Colonic mucosa (tissue), 4 donors: ENCODE results near the gene AKR1C3. TPM values are rescaled to one million over a fixed set of nuclear protein-coding genes. Genes with fewer than 3 reads are reported as not detected.
A peak's percentile ranks its signal among the peaks of the same experiment; 100 is the strongest.
"Not testable (repeated sequence)": the region's sequence is repeated elsewhere in the genome, so short reads cannot be mapped to it uniquely, and the experiment has no call there.

Experiments used
- DNase-seq: peaks from one replicate; pipeline ENCODE4 v3.0.0-alpha.2; 2020
- H3K27ac ChIP-seq: fragments of 200-600 bp; one replicate; pipeline ENCODE4 v1.8.0; 2021
- H3K27me3 ChIP-seq: fragments of 200-600 bp; one replicate; pipeline ENCODE4 v1.8.0; 2021
- H3K36me3 ChIP-seq: fragments of 200-600 bp; one replicate; pipeline ENCODE4 v1.8.0; 2021
- H3K4me1 ChIP-seq: fragments of 200-600 bp; one replicate; pipeline ENCODE4 v1.8.0; 2021; ENCODE audit warnings: mild to moderate bottlenecking
- H3K4me3 ChIP-seq: fragments of 200-600 bp; one replicate; pipeline ENCODE4 v1.8.0; 2021
- H3K9ac ChIP-seq, 2 donors: one replicate each; pipeline ENCODE4 v1.7.0; 2013; ENCODE audit warnings: control low read depth in 2 of 2, low read depth in 2 of 2, low read length in 2 of 2
- H3K9me3 ChIP-seq: fragments of 200-600 bp; one replicate; pipeline ENCODE4 v1.8.0; 2021
- CTCF ChIP-seq: fragments of 200-600 bp; IDR thresholded peaks from one replicate; pipeline ENCODE4 v1.8.0; 2022; ENCODE audit warnings: antibody characterized with exemption, mild to moderate bottlenecking
- intact Hi-C: fragments of 100-400 bp; cut with DNase I; formaldehyde crosslinking; loops from one replicate; pipeline ENCODE4 v1.14.1; 2022
- total RNA-seq, 2 donors: library from RNA; stranded (reverse); fragmentation: NEBNext Ultra II Directional in 1 of 2; extraction: Animal tissue kit (Norgen Biotek cat#: 25700) in 1 of 2; gene quantifications; one replicate each; pipeline ENCODE4 v1.2.1, GENCODE V29; 2021
- donor health status: healthy.
- donor health status: DM: no; HTN: no; CAD: no.
- donor health status: DM: no; HTN: no; CAD: no.

Gene AKR1C3
- total RNA-seq, 2 donors from 2014 or later = 75.6 to 257 TPM

- TF ChIP-seq CTCF = no peak
- Histone ChIP-seq H3K4me1 (no peaks in the 10 kb centered on the region), H3K9me3 (no peaks in the 10 kb centered on the region), H3K27ac (no peak overlapping the region), H3K36me3 (no peaks in the 10 kb centered on the region), H3K9ac (no peak overlapping the region), H3K4me3 (no peak overlapping the region), H3K27me3 (no peaks in the 10 kb centered on the region)
- intact Hi-C loops = loop anchor here (10.0 kb wide), 1 partner anchor 192 kb away; no protein-coding TSS in a partner anchor
- no peak for DNase-seq
Measured at GRCh38 chr10:5092375-5092774, 1.8 kb upstream of the AKR1C3 start.

GRCh38 chr10:5092848-5093790 lies 1.1 kb upstream of the AKR1C3 start:
- TF ChIP-seq CTCF = no peak
- no peak for DNase-seq
- no peaks in the 10 kb centered on the region for H3K27me3 ChIP-seq
- no peak overlapping the region for H3K4me3 ChIP-seq
- no peak overlapping the region for H3K27ac ChIP-seq
- no peaks in the 10 kb centered on the region for H3K4me1 ChIP-seq
- intact Hi-C loops = loop anchor here (10.0 kb wide), 1 partner anchor 192 kb away; no protein-coding TSS in a partner anchor
- no peaks in the 10 kb centered on the region for H3K36me3 ChIP-seq
- H3K9ac ChIP-seq = no peak overlapping the region
- no peaks in the 10 kb centered on the region for H3K9me3 ChIP-seq

GRCh38 chr10:5095687-5096086 lies 1.5 kb downstream of the AKR1C3 start:
- no peak for DNase-seq
- H3K4me3 ChIP-seq = peak overlapping the region; percentile 49
- no peak overlapping the region for H3K27ac ChIP-seq
- no peaks in the 10 kb centered on the region for H3K36me3 ChIP-seq
- no peak for TF ChIP-seq CTCF
- no peaks in the 10 kb centered on the region for H3K4me1 ChIP-seq
- no peaks in the 10 kb centered on the region for H3K9me3 ChIP-seq
- H3K9ac ChIP-seq = no peak overlapping the region
- H3K27me3 ChIP-seq = no peaks in the 10 kb centered on the region
- intact Hi-C loops = loop anchor here (5.0 to 10.0 kb wide), 2 partner anchors 189 to 243 kb away; no protein-coding TSS in a partner anchor

GRCh38 chr10:5096108-5096507 lies 1.9 kb downstream of the AKR1C3 start:
- no peak for DNase-seq
- Histone ChIP-seq H3K4me1 (no peaks in the 10 kb centered on the region), H3K9me3 (no peaks in the 10 kb centered on the region), H3K9ac (no peak overlapping the region), H3K36me3 (no peaks in the 10 kb centered on the region), H3K27ac (no peak overlapping the region), H3K27me3 (no peaks in the 10 kb centered on the region), H3K4me3 (peak overlapping the region; percentile 49)
- intact Hi-C loops = loop anchor here (5.0 to 10.0 kb wide), 2 partner anchors 189 to 244 kb away; no protein-coding TSS in a partner anchor
- no peak for TF ChIP-seq CTCF

- DNase-seq, intact Hi-C loops, H3K4me1 ChIP-seq, H3K27ac ChIP-seq, H3K9me3 ChIP-seq, H3K36me3 ChIP-seq, H3K27me3 ChIP-seq, H3K4me3 ChIP-seq, H3K9ac ChIP-seq: not testable (repeated sequence)
Measured at GRCh38 chr10:5102479-5102878, 8.3 kb downstream of the AKR1C3 start.

GRCh38 chr10:5103481-5103880 lies 9.3 kb downstream of the AKR1C3 start:
- H3K4me1 ChIP-seq = no peaks in the 10 kb centered on the region
- H3K9me3 ChIP-seq = no peaks in the 10 kb centered on the region
- H3K27me3 ChIP-seq = no peaks in the 10 kb centered on the region
- no peak overlapping the region for H3K27ac ChIP-seq
- DNase-seq = no peak
- no peaks in the 10 kb centered on the region for H3K36me3 ChIP-seq
- no peak overlapping the region for H3K9ac ChIP-seq
- intact Hi-C loops = no loop called here
- H3K4me3 ChIP-seq = no peak overlapping the region
- no peak for TF ChIP-seq CTCF
